GM21737 (cell line): ENCODE measurements around the gene THSD4.

Source experiments
- ATAC-seq: cut with Tn5 transposase; IDR thresholded peaks from one replicate; pipeline ENCODE4 v1.9.1; 2021; ENCODE audit warnings: mild to moderate bottlenecking, moderate library complexity; ENCODE audit not compliant: unreplicated experiment

The THSD4 gene

GRCh38 chr15:71781179-71781964 is 666.1 kb downstream of the THSD4 start:
- no peak for ATAC-seq

- ATAC-seq: no peak
Measured at GRCh38 chr15:71781965-71782265, 666.6 kb downstream of the THSD4 start.

GRCh38 chr15:71782422-71783165 is 667.3 kb downstream of the THSD4 start:
- no peak for ATAC-seq

GRCh38 chr15:71784719-71785118 is 669.4 kb downstream of the THSD4 start:
- no peak for ATAC-seq

GRCh38 chr15:71785996-71786395 is 670.7 kb downstream of the THSD4 start:
- no peak for ATAC-seq

- ATAC-seq: no peak
Measured at GRCh38 chr15:71786673-71787072, 671.4 kb downstream of the THSD4 start.

- no peak for ATAC-seq
Measured at GRCh38 chr15:71788646-71789579, 673.6 kb downstream of the THSD4 start.

GRCh38 chr15:71789616-71790015 is 674.3 kb downstream of the THSD4 start:
- ATAC-seq: no peak

- no peak for ATAC-seq
Measured at GRCh38 chr15:71790081-71790480, 674.8 kb downstream of the THSD4 start.

GRCh38 chr15:71791975-71792374 is 676.7 kb downstream of the THSD4 start:
- no peak for ATAC-seq

GRCh38 chr15:71792521-71792920 is 677.2 kb downstream of the THSD4 start:
- no peak for ATAC-seq

- ATAC-seq: no peak
Measured at GRCh38 chr15:71798641-71799040, 683.4 kb downstream of the THSD4 start.

GRCh38 chr15:71800190-71800589 is 684.9 kb downstream of the THSD4 start:
- no peak for ATAC-seq

GRCh38 chr15:71800835-71801745 is 685.8 kb downstream of the THSD4 start:
- no peak for ATAC-seq

GRCh38 chr15:71801935-71802655 is 686.8 kb downstream of the THSD4 start:
- no peak for ATAC-seq

GRCh38 chr15:71802770-71803169 is 687.5 kb downstream of the THSD4 start:
- no peak for ATAC-seq

- ATAC-seq: no peak
Measured at GRCh38 chr15:71804226-71804625, 689.0 kb downstream of the THSD4 start.

- ATAC-seq: no peak
Measured at GRCh38 chr15:71804695-71805470, 689.6 kb downstream of the THSD4 start.

- no peak for ATAC-seq
Measured at GRCh38 chr15:71806452-71806931, 691.2 kb downstream of the THSD4 start.
